Motor neuron (in vitro differentiated cells): ENCODE measurements around the gene HJURP. TPM values are rescaled to one million over a fixed set of nuclear protein-coding genes. Genes with fewer than 3 reads are reported as not detected.

Experiments used
- ATAC-seq, 8 experiments: fragments of 200-7000 bp; cut with Tn5 transposase; replicated peaks in 6 of 8; 2 replicates each; pipeline ENCODE4 v1.8.0; 2021; ENCODE audit warnings: mild to moderate bottlenecking in 8 of 8, moderate library complexity in 8 of 8
- H3K27ac ChIP-seq, 2 donors: fragments of 250-450 bp; sonication (Bioruptor Pico); 2 replicates each; pipeline ENCODE4 v1.9.0; 2021; ENCODE audit warnings: antibody characterized with exemption in 2 of 2, mild to moderate bottlenecking in 2 of 2, moderate library complexity in 1 of 2
- H3K4me1 ChIP-seq, 2 donors: fragments of 250-450 bp; sonication (Bioruptor Pico); replicated peaks in 1 of 2; 2 replicates each; pipeline ENCODE4 v1.6.1; 2021; ENCODE audit warnings: antibody characterized with exemption in 2 of 2, mild to moderate bottlenecking in 2 of 2, moderate library complexity in 1 of 2
- H3K4me3 ChIP-seq, 5 donors: fragments of 250-450 bp; sonication (Bioruptor Pico); 2 replicates each; pipeline ENCODE4 v1.9.0; 2021; ENCODE audit warnings: antibody characterized with exemption in 5 of 5, mild to moderate bottlenecking in 5 of 5, moderate library complexity in 4 of 5
- WGBS, 10 experiments: fragments of 450-650 bp; shearing (Covaris generic); methylation state at CpG; one replicate each; pipeline ENCODE4 v1.0.0; 2022; 5-methylcytosine and 5-hydroxymethylcytosine counted together
- in situ Hi-C, 9 experiments: fragments of 400-800 bp; cut with MboI; loops; one replicate each; pipeline ENCODE4 v1.15.0; 2021; ENCODE audit warnings: low sequenced_read_pairs in 9 of 9, low pct_unique_long_range_greater_than_20kb in 2 of 9; ENCODE audit not compliant: unreplicated experiment in 9 of 9
- total RNA-seq, 8 experiments: library from RNA; unstranded; fragments of 300-600 nt; gene quantifications; 2 replicates each; pipeline versions ENCODE4 v1.2.3 to v1.2.4, GENCODE V29; 2022

Gene HJURP
- total RNA-seq, 8 experiments from 2014 or later, result 0.71 to 27.9 (median 2.4) TPM

GRCh38 chr2:233813236-233814055 lies 40.9 kb downstream of the HJURP start:
- H3K4me3 ChIP-seq, result no peak overlapping the region
- peaks cover 0 to 6% of the 10 kb centered on the region in 2 donors for H3K4me1 ChIP-seq
- in situ Hi-C loops, result no loop called here
- no peak for ATAC-seq
- no peak overlapping the region for H3K27ac ChIP-seq
- 20 to 100% (median 80%) methylated on average over 1 to 3 of the region's 3 CpGs; no CpG with 5 or more reads in 5 of the 10 experiments for WGBS, 10 experiments

- Histone ChIP-seq H3K4me1 (peaks cover 0 to 4% of the 10 kb centered on the region in 2 donors), H3K27ac (no peak overlapping the region), H3K4me3 (no peak overlapping the region)
- no peak for ATAC-seq
- in situ Hi-C loops, result no loop called here
- 0 to 85% (median 60%) methylated on average over 1 to 8 of the region's 8 CpGs; no CpG with 5 or more reads in 2 of the 10 experiments for WGBS, 10 experiments
Measured at GRCh38 chr2:233811732-233812131, 42.6 kb downstream of the HJURP start.

- Histone ChIP-seq H3K4me3 (no peak overlapping the region), H3K4me1 (no peaks in the 10 kb centered on the region), H3K27ac (no peak overlapping the region)
- ATAC-seq, result no peak
- 36 to 80% (median 53%) methylated on average over 1 to 3 of the region's 4 CpGs; no CpG with 5 or more reads in 3 of the 10 experiments for WGBS, 10 experiments
- in situ Hi-C loops, result no loop called here
Measured at GRCh38 chr2:233811087-233811486, 43.2 kb downstream of the HJURP start.

GRCh38 chr2:233810385-233810784 lies 44.0 kb downstream of the HJURP start:
- Histone ChIP-seq H3K4me1 (no peaks in the 10 kb centered on the region), H3K4me3 (no peak overlapping the region), H3K27ac (no peak overlapping the region)
- ATAC-seq, result no peak
- 48 to 100% (median 78%) methylated on average over 1 to 6 of the region's 6 CpGs; no CpG with 5 or more reads in 5 of the 10 experiments for WGBS, 10 experiments
- in situ Hi-C loops, result no loop called here

- H3K4me1 ChIP-seq, result no peaks in the 10 kb centered on the region
- H3K27ac ChIP-seq, result no peak overlapping the region
- no peak for ATAC-seq
- in situ Hi-C loops, result no loop called here
- H3K4me3 ChIP-seq, result no peak overlapping the region
- 40 to 80% (median 76%) methylated on average over 1 to 5 of the region's 10 CpGs; no CpG with 5 or more reads in 4 of the 10 experiments for WGBS, 10 experiments
Measured at GRCh38 chr2:233807966-233808935, 46.1 kb downstream of the HJURP start.

- WGBS, 10 experiments, result 38 to 83% (median 68%) methylated on average over 2 to 8 of the region's 12 CpGs; no CpG with 5 or more reads in 4 of the 10 experiments
- Histone ChIP-seq H3K4me1 (no peaks in the 10 kb centered on the region), H3K27ac (no peak overlapping the region), H3K4me3 (no peak overlapping the region)
- in situ Hi-C loops, result no loop called here
- no peak for ATAC-seq
Measured at GRCh38 chr2:233807215-233807865, 47.0 kb downstream of the HJURP start.

GRCh38 chr2:233803994-233804393 lies 50.3 kb downstream of the HJURP start:
- WGBS, 10 experiments, result 0 to 67% (median 23%) methylated on average over 1 to 6 of the region's 8 CpGs; no CpG with 5 or more reads in 6 of the 10 experiments
- in situ Hi-C loops, result no loop called here
- Histone ChIP-seq H3K27ac (no peak overlapping the region), H3K4me3 (no peak overlapping the region), H3K4me1 (no peaks in the 10 kb centered on the region)
- no peak for ATAC-seq

GRCh38 chr2:233803292-233803911 lies 50.9 kb downstream of the HJURP start:
- WGBS, 10 experiments, result 0 to 83% (median 50%) methylated on average over 1 of the region's 2 CpGs; no CpG with 5 or more reads in 4 of the 10 experiments
- in situ Hi-C loops, result no loop called here

GRCh38 chr2:233802132-233802815 lies 52.1 kb downstream of the HJURP start:
- H3K27ac ChIP-seq, result no peak overlapping the region
- H3K4me3 ChIP-seq, result no peak overlapping the region
- in situ Hi-C loops, result no loop called here
- no peaks in the 10 kb centered on the region for H3K4me1 ChIP-seq
- ATAC-seq, result no peak
- 24 to 60% (median 50%) methylated on average over 1 to 2 of the region's 3 CpGs; no CpG with 5 or more reads in 6 of the 10 experiments for WGBS, 10 experiments

More at GRCh38 chr2:233803292-233803911, 50.9 kb downstream of the HJURP start:
- no peaks in the 10 kb centered on the region for H3K4me1 ChIP-seq
- no peak for ATAC-seq
- no peak overlapping the region for H3K4me3 ChIP-seq
- H3K27ac ChIP-seq, result no peak overlapping the region

GRCh38 chr2:233801357-233802131 lies 52.8 kb downstream of the HJURP start:
- no peak overlapping the region for H3K27ac ChIP-seq
- in situ Hi-C loops, result no loop called here
- 18 to 100% (median 67%) methylated on average over 1 to 5 of the region's 9 CpGs; no CpG with 5 or more reads in 1 of the 10 experiments for WGBS, 10 experiments
- no peak overlapping the region for H3K4me3 ChIP-seq
- H3K4me1 ChIP-seq, result no peaks in the 10 kb centered on the region
- ATAC-seq, result no peak

- H3K4me3 ChIP-seq, result no peak overlapping the region
- H3K27ac ChIP-seq, result no peak overlapping the region
- no peaks in the 10 kb centered on the region for H3K4me1 ChIP-seq
- in situ Hi-C loops, result no loop called here
- WGBS, 10 experiments, result 20 to 100% (median 69%) methylated on average over 1 to 5 of the region's 7 CpGs; no CpG with 5 or more reads in 4 of the 10 experiments
- ATAC-seq, result no peak
Measured at GRCh38 chr2:233800208-233800607, 54.1 kb downstream of the HJURP start.
